NCI-H2227 treated with DMSO at 0.1 percent for 48 hours (cell line): ENCODE measurements around the gene SYPL2.
"Not testable (repeated sequence)": the region's sequence is repeated elsewhere in the genome, so short reads cannot be mapped to it uniquely, and the experiment has no call there.

Experiments
- DNase-seq: peaks from one replicate; lab custom pipeline; 2025; lab: John Stamatoyannopoulos, UW

SYPL2 gene

DNA sequence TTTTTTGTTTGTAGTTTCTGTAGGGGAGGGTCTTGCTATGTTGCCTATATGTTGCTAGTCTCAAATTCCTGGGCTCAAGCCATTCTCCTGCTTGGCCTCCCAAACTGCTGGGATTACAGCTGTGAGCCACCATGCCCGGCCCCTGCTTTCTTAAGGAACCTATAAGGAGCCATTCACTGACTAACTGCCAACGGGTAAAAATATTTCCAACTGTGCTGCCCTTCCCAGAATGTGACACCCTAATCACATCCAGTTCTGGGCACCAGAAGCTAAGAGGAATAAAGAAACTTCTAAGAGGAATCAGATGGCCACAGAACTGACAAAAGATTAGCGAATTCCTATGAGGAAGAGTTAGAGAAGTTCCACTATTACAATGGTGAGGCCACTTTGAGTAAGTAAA lies 6.4 kb downstream of the SYPL2 start:
- no peak for DNase-seq

DNA sequence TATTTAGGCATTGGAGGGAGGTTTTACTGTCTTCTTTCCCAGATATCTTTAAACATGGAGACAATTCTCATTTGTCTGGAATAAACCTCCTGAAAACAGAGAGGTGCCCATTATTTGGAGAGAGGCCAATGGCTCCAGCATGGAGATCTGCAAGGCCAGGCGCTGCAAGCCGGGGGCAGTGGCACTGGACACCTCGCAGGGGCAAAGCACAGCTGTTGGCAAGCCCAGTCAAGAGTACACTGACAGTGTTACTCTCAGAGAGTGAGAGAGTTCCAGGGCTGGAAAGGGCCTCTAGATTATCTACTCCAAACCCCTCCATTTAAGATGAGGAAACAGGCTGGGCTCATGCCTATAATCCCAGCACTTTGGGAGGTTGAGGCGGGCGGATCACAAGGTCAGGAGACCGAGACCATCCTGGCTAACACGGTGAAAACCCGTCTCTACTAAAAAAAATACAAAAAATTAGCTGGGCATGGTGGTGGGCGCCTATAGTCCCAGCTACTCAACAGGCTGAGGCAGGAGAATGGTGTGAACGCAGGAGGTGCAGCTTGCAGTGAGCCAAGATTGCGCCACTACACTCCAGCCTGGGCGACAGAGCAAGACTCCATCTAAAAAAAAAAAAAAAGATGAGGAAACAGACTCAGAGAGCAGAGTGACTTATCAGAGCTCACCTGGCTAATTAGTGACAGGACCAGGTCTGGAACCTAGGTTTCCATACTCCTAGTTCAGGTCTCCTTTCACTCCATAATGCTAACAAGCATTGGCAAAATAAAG lies 7.1 kb downstream of the SYPL2 start:
- not testable (repeated sequence) for DNase-seq

DNA sequence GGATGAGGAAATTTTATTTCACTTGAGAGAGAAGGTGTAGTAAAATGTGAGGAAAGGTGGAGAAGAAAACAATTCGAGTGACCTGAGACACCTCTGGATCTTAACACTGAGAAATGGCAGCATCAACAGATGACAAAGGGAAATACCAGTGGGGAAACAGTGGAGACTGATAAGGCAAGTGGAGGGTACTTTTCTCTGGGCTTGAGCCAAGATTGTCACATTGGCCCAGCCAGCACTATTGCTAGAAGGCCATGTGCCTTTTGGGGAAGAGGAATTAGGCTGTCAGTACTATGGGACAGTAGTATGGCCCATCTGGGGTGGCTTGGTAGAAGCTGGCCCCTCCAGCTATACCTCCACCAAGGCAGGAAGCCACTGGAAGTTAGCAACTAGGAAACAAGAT lies 8.4 kb downstream of the SYPL2 start:
- no peak for DNase-seq

DNA sequence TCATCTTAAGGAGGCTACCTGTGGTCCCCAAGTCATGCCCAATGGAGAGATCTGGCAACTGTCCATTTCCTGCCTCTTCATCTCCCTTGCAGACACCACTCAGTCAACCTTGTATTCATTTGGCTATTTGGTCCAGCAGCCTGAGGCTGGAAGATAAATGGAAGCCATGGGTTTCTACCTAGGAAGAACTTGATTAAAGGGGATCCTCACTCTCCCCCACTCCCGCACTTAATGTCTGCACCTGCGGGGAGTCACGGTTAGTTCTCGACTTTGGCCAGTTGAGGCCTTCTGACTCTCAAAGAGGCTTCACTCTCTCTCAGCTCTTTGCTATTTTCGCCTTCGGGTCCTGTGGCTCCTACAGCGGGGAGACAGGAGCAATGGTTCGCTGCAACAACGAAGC lies 8.9 kb downstream of the SYPL2 start:
- no peak for DNase-seq

DNA sequence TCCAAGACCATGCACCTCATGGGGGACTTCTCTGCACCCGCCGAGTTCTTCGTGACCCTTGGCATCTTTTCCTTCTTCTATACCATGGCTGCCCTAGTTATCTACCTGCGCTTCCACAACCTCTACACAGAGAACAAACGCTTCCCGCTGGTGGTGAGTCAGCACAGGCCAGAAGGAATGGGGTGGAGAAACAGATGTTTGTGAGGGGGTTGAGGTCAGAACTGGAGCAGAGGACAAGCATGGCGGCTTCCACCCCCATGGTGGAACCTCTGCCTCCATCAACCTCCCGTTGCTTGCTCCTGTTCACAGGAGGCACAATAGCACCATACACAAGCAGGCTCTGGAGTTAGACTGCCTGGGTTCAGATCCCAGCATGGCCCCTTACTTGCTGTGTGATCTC lies 10.5 kb downstream of the SYPL2 start:
- no peak for DNase-seq

DNA sequence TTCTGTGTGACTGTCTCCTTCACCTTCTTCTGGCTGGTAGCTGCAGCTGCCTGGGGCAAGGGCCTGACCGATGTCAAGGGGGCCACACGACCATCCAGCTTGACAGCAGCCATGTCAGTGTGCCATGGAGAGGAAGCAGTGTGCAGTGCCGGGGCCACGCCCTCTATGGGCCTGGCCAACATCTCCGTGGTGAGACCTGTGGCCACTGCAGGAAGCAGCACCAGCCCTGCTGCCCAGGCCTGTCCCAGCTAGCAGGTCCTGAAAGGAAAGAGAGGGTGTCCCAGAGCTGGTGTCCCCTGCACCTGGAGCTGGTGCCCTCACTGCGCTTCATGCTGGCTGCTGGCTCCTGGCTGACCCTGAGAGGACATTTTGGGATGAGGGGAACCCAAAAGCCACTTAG lies 11.5 kb downstream of the SYPL2 start:
- no peak for DNase-seq

DNA sequence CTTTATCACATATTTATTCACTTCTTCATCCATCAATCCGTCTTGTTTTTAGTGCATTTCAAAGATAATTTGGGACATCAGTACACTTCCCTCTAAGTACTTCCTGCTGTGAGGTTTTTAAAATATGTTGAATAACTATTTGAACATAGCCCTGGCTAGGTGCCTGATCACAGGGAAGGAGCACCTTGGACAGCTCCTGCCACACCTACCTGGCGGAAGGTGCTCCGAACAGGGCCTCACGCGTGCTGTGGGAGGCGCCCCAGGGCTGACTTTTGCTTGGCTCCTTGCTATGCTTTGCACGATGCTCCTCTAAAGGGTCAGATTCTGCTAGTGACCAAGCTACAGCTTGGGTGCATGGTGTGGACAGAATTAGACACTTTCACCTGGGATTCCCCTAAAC lies 12.5 kb downstream of the SYPL2 start:
- DNase-seq, result no peak

DNA sequence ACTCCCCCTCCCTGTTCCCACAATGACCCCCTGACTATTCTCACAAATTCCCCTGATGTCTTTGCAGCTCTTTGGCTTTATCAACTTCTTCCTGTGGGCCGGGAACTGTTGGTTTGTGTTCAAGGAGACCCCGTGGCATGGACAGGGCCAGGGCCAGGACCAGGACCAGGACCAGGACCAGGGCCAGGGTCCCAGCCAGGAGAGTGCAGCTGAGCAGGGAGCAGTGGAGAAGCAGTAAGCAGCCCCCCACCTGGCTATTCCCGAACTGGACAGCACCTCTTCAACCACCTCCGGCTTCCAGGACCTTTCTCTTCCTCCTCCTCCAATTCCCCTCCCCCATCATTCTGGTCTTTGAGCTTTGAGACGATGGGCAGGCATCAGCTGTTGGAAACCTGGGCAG lies 13.0 kb downstream of the SYPL2 start:
- DNase-seq, result no peak

DNA sequence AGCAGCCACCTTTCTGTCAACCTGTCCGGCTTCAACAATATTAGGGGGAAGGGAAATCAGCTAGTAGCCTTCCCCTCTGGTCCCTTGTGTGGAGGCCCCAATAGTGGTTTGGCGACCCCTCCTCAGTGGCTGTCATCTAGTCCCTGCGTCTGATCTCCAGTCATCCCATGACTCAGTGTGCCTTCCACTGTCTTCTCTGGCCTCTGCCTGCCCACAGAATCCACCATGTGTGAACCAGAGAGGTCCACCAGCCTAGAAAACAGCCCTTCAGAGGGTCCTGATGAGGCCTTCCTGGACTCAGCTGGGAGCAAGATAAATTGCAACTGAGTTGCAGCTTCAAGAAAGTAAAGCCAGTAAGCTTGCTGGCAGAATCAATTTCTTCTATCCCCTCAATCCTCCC lies 13.6 kb downstream of the SYPL2 start:
- DNase-seq, result no peak

DNA sequence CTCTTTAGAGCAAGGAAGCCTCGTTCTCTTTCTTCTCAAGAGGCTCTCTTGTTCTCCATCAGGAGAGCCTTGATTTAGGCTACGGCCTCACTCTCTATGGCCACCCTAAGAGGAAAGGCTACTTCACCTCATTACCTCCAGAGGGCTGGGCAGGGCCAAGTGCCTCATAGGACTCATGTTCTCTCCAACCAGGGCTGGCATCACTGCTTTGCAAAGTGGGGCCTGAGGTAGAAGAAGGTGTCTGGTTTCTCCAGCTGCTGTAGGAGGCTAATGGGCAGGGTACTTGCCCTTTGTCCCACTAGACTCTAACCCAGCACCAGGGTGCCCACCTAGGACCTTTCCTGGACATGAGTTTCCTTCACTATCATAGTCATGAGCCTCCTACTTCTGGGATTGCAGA lies 15.3 kb downstream of the SYPL2 start:
- DNase-seq, result no peak

DNA sequence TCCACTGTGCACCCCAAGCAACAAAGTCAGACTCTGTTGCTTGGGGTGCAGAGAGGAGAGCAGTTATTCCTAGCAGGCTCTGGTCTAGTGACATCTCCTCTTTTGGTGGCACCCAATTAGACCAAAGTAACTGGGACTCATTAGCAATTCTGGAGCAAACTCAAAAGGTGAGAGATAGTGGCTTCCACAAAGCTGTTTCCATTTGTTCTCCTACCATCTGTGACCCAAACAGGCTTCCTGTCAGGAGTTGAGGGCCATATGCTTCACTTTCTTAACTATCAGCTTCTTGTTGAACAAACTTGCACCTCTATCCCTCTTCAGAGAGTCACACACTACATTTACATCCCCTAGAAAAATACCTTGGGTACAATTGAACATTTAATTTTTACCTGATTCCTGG lies 15.9 kb downstream of the SYPL2 start:
- DNase-seq, result no peak

DNA sequence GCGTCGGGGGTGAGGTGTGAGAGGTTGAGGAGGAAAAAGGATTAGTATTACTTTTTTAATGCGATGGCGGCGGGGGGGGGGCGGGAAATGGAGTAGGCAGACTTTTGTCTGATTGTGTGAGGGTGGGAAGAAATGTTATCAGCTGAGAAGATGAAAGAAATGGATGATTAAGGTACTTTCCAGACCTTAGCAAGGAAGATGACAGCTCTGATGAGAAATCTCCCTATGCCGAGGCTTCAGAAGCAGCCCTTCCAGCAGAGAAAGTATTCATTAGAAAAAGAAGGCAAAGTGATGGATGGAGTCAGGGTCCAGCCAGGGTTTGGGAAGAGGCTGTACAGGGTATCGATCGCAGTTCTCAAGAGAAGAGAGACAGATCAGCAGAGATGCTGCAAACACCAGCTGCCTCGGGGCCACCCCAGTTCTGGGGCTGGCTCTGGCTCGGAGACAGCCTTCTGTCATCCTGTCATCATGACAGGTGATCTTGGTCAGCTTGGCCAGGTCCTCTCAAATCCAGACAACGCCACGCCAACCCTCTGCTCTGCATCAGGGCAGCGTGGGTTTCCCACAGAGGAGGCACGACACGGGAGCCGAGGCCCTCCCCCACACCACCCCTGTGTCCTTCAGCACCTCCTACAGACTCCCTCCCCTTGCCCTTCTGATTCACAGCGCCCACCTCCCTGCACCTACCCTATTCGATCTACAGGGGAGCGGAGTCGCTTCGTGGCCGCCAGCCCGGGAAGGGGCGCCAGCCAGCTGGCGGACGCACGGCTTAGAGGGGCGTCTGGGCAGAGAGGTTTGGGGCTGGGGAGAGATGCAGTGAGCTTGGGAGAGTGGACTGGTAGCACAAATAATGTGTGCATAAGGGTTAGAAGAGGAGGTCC lies 16.7 kb downstream of the SYPL2 start:
- DNase-seq, result no peak

DNA sequence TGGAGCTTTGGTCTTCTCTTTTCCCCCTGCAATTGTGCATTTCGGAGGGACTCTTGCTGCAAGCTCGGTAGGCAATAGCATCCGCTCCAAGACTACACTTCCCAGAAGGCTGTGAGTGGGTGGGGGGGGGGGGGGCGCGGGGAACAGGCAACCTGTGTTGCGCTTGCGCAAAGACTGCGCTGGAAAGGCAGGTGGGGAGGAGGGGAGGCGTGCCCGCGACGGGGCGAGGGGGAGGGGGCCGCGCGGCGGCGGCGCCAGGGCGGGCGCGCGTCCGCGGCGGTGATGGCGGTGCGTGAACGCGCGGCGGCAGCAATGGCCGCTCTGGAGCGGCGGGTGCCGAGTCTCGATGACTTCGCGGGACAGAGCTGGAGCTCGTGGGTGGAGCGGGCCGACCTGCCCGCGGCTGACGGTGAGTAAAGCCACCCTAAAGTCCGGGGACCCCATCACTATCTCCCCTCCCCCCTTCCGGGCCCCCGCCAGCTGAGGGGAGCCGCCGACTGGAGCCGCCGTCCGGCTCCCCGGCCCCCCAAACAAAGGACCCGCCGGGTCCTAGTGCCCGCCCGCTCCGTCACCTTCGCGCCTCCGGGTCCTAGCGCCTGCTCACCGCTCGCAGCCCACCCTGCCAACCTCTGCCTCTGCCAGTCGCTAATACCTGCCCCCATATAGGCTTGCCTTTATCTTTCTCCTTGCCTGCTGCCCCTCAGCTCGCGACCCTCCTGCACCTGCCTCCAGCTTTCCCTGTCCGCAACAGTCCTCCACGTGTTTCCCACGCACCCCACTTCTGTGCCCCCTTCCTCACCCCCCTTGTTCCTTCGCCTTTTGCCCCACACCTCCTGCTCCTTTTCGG lies 17.5 kb downstream of the SYPL2 start, which contains the start of gene ATXN7L2:
ATXN7L2 (plus strand) TSS at position 234 of the 847 bp plus-strand sequence; CDS start at position 283, 49 bp downstream.
- peak; percentile 90 for DNase-seq

DNA sequence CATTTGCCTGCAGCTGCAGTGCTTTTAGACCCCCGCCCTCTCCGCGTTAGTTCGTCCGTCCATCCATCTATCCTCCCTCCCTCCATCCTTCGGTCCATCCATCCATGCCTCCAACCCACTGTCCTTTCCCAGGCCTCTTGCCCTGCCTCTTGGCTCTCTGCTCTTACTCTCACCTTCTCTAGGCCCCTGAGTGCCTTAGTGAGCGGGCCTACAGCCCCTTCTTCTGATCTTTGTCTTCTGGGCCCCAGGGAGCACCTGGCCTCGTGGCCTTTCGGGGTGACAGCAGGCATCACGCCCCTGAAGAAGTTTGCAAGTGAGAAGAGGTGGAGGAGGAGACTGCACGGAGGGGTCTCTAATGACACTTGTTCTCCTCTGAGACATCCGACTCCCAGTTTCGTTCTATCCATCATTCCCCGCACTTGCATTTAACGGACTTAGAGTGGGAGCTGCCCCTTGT lies 18.2 kb downstream of the SYPL2 start:
- no peak for DNase-seq

DNA sequence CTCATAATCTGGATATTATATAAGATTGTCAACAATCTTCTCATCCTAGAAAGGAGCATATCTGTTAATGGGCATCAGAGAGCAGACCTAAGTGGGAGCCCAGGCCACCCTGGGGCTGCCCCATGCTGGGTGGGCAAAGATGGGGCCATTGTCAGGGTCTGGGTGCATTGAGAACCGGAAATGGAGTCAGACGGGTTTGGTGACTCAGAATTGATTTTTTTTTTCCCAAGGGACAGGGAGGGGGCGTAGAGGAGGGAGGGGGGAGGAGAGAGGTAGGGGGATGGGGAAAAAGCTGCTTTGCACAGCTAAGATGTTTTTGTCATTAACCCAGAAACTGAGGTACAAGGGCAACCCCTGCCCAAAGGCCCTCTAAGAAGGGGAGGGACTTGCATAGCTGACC lies 18.7 kb downstream of the SYPL2 start:
- no peak for DNase-seq

DNA sequence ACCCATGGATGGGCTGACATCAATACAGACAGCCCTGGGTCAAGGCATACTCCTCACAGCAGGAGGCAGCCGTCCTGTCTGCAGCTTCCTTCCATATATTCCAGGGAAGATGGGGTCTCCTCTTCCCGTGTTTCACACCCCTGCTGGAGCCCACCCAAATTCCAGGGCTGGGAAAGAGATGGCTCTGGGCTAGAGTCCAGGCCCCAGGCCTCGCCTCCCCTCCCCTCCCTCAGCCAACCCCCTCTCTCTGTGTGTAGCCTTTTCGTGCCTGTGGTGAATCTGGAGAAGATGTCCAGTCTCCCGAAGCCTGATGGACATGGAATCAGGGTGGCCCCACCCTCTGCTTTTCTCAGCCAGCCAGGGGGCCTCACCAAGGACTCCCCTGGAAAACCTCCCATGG lies 20.9 kb downstream of the SYPL2 start:
- DNase-seq, result no peak

DNA sequence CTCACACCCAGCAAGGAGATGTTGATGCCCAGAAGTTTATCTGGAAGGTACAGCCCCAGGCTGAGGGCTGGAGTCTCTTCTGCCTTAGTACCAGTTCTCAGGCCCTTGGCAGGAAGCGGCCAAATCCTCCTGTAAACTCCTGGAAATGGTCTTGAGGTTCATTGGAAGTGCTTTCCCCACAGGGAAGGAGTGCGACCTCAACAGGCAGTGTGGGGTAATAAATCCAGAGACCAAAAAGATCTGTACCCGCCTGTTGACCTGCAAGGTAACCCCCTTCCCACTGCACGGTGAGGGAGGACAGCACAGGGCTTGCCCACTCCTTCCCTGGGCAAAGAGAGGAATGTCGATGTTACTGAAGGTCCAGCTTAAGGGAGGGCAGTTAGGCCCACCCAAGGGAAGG lies 21.9 kb downstream of the SYPL2 start:
- DNase-seq, result no peak

DNA sequence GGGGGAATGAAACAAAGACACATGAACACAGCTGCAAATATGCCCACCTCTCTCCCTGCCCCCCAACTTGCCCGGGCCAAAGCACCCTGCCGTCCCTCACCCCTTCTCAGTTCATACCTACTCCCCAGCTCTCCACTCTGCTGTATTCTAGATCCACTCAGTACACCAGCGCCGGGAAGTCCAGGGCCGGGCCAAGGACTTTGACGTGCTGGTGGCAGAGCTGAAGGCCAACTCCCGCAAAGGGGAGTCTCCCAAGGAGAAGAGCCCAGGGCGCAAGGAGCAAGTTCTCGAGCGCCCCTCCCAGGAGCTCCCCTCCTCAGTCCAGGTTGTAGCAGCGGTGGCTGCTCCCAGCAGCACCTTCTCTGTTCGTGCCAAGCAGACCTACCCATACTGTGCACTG lies 22.4 kb downstream of the SYPL2 start:
- DNase-seq, result no peak

DNA sequence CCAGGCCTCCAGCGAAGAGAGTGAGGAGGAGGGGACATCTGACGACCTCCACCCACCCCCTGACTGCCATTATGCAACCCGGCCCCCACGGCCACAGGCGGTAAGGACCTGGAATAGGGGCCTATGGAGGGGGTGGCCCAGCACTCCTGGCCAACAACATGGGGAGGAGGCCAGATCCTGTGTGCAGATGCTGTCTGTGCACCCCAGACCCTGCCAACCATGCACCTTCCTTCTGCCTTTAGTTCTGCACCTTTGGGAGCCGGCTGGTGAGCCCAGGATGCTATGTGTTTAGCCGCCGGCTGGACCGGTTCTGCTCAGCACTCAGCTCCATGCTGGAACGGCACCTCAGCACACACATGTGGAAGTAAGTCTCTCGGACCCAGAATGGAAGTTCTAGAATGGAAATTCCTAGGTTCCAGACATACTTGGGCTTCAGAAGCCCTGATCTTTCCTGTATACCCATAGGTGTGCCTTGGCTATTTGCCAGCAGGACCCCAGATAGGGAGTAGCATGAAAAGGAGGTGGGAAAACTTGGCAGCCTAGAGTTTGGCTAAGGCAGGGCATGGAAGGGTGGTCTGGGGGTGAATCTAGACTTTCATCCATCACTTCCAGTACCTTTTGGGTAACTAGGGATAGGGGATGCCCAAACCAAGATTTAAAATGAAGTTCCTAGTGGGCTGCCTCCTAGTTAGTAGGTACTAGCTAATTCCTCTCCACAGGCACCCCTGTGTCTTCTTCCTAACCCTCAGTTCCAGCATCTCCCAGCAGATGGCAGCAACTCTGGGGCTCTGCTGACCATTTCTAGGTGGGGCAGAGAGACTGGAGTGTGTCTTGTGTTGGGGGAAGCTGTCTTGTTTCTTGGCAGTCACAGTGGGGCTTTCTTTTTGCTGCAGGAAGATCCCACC lies 23.9 kb downstream of the SYPL2 start:
- DNase-seq, result peak; percentile 75

DNA sequence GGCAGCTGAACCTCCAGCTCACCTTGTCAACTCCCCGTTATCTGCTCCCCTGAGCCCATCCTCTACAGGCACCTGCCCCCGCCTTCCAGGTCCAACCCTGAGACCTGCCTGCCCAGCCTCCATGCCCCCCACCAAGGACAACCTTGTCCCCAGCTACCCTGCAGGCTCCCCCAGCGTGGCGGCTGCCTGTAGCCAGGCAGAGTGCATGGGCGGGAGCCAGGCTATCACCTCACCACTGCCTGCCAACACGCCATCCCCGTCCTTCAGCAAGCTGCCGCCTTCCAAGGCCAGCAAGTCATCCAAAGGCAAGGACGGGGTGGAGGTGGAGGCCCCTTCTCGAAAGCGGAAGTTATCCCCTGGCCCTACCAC lies 24.6 kb downstream of the SYPL2 start:
- no peak for DNase-seq

DNA sequence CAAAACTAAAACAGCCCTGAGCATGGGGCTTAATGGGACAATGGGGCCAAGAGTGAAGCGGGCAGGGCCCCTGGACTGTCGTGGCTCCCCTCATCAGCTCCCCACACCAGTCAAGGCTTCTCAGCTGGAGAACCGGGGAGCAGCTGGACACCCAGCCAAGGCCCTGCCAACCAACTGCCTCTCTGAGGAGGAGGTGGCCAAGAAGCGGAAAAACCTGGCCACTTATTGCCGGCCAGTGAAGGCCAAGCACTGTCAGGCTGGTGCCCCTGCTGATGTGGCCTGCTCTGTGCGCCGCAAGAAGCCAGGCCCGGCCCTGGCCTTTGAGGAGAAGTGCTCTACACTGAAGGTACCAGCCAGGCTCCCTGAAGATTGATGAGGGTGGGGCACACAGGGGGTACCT lies 25.0 kb downstream of the SYPL2 start:
- no peak for DNase-seq
